NCI-H2081 treated with DMSO at 0.1 percent for 48 hours (cell line): ENCODE measurements around the gene DNMBP.
"Not testable (repeated sequence)": the region's sequence is repeated elsewhere in the genome, so short reads cannot be mapped to it uniquely, and the experiment has no call there.

Experiments
- DNase-seq: peaks from one replicate; lab custom pipeline; 2025; lab: John Stamatoyannopoulos, UW

Gene DNMBP

GRCh38 chr10:99958302-99958701 is 51.4 kb downstream of the DNMBP start:
- no peak for DNase-seq

- not testable (repeated sequence) for DNase-seq
These were observed 56.2 kb downstream of the DNMBP start for GRCh38 chr10:99953510-99953909.

- DNase-seq = no peak
These were observed 56.9 kb downstream of the DNMBP start for GRCh38 chr10:99952799-99953198.

GRCh38 chr10:99946051-99946450 is 63.7 kb downstream of the DNMBP start:
- DNase-seq = not testable (repeated sequence)

- DNase-seq = no peak
These were observed 64.5 kb downstream of the DNMBP start for GRCh38 chr10:99945263-99945662.

- no peak for DNase-seq
These were observed 64.9 kb downstream of the DNMBP start for GRCh38 chr10:99944860-99945259.

- DNase-seq = no peak
These were observed 65.8 kb downstream of the DNMBP start for GRCh38 chr10:99943908-99944307.

GRCh38 chr10:99941942-99942820 is 67.6 kb downstream of the DNMBP start:
- no peak for DNase-seq

- no peak for DNase-seq
These were observed 71.2 kb downstream of the DNMBP start for GRCh38 chr10:99938563-99938962.

- DNase-seq = no peak
These were observed 72.1 kb downstream of the DNMBP start for GRCh38 chr10:99937630-99938029.

GRCh38 chr10:99932203-99932957 is 77.4 kb downstream of the DNMBP start:
- not testable (repeated sequence) for DNase-seq

- DNase-seq = no peak
These were observed 78.8 kb downstream of the DNMBP start for GRCh38 chr10:99930731-99931550.

GRCh38 chr10:99929360-99929759 is 80.4 kb downstream of the DNMBP start:
- no peak for DNase-seq

GRCh38 chr10:99927721-99928280 is 81.9 kb downstream of the DNMBP start:
- DNase-seq = no peak

GRCh38 chr10:99926925-99927720 is 82.6 kb downstream of the DNMBP start:
- no peak for DNase-seq

GRCh38 chr10:99924451-99925255 is 85.1 kb downstream of the DNMBP start:
- no peak for DNase-seq

GRCh38 chr10:99921948-99922347 is 87.8 kb downstream of the DNMBP start:
- DNase-seq = no peak

GRCh38 chr10:99920901-99921300 is 88.8 kb downstream of the DNMBP start:
- no peak for DNase-seq

GRCh38 chr10:99920486-99920885 is 89.3 kb downstream of the DNMBP start:
- no peak for DNase-seq
